Measurements from ENCODE around the gene ASIC2. TPM values are rescaled to one million over a fixed set of nuclear protein-coding genes. Genes with fewer than 3 reads are reported as not detected.

Gene ASIC2
- total RNA-seq, 1 experiment from 2014 or later = not detected

DNA sequence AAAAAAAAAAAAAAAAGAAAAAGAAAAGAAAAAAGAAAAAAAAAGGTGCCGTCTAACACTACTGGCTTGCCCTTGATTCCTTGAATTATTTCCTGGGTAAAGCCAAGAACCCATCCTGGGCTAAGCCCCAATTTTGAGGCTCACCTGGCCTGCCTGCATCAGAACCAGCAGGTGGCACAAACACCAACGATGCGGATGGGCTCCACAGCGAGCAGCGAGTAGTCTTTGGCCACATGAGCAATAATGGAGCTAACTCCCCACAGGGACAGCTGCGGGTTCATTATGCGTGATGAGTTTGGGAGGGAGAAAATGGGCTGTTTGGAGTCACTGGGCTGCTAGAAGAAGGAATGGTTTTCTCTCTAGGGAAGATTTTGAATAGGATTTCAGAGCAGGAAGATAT, 91.1 kb downstream of the ASIC2 start:
- CTCF ChIA-PET = interaction anchor here (0.6 to 0.7 kb wide), 3 partner anchors 35 to 267 kb away, joined by 3 to 5 read pairs (median 3); no protein-coding TSS in a partner anchor
- H3K27me3 ChIP-seq (replicated peaks; ENCODE audit: control insufficient read depth, insufficient read depth, low read length) = no peaks in the 10 kb centered on the region; the same call in 1 of the 2 replicates
- TF ChIP-seq, protein P1, sequence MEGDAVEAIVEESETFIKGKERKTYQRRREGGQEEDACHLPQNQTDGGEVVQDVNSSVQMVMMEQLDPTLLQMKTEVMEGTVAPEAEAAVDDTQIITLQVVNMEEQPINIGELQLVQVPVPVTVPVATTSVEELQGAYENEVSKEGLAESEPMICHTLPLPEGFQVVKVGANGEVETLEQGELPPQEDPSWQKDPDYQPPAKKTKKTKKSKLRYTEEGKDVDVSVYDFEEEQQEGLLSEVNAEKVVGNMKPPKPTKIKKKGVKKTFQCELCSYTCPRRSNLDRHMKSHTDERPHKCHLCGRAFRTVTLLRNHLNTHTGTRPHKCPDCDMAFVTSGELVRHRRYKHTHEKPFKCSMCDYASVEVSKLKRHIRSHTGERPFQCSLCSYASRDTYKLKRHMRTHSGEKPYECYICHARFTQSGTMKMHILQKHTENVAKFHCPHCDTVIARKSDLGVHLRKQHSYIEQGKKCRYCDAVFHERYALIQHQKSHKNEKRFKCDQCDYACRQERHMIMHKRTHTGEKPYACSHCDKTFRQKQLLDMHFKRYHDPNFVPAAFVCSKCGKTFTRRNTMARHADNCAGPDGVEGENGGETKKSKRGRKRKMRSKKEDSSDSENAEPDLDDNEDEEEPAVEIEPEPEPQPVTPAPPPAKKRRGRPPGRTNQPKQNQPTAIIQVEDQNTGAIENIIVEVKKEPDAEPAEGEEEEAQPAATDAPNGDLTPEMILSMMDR (IDR thresholded peaks at IDR 0.05; ENCODE audit: insufficient read depth in 1 of 2, low read depth in 1 of 2, low read length in 1 of 2, severe bottlenecking in 1 of 2, unreplicated experiment in 1 of 2) = no peak
- Mint-ChIP-seq H3K27ac (ENCODE audit: unreplicated experiment) (no peak overlapping the region), H3K4me1 (ENCODE audit: low read depth, unreplicated experiment) (no peaks in the 10 kb centered on the region), H3K4me3 (ENCODE audit: unreplicated experiment) (no peak overlapping the region), H3K27me3 (ENCODE audit: insufficient read depth, unreplicated experiment) (peaks cover 14% of the 10 kb centered on the region), H3K36me3 (ENCODE audit: insufficient read depth, unreplicated experiment) (no peaks in the 10 kb centered on the region), H3K9me3 (ENCODE audit: unreplicated experiment) (no peaks in the 10 kb centered on the region)
- H3K4me1 ChIP-seq = no peaks in the 10 kb centered on the region
- H3K4me3 ChIP-seq (ENCODE audit: low read depth, low read length) = no peak overlapping the region
- intact Hi-C loops (cut with micrococcal nuclease; ENCODE audit: unreplicated experiment) = no loop called here
- no peaks in the 10 kb centered on the region for H3K36me3 ChIP-seq (ENCODE audit: control insufficient read depth, insufficient read depth, low read length)
- BruUV-seq (replicated peaks) = no TSS peak
- POLR2A ChIA-PET = no interaction called here
- peak; percentile 9 to 41 for DNase-seq
- no peaks in the 10 kb centered on the region for H3K9me3 ChIP-seq

DNA sequence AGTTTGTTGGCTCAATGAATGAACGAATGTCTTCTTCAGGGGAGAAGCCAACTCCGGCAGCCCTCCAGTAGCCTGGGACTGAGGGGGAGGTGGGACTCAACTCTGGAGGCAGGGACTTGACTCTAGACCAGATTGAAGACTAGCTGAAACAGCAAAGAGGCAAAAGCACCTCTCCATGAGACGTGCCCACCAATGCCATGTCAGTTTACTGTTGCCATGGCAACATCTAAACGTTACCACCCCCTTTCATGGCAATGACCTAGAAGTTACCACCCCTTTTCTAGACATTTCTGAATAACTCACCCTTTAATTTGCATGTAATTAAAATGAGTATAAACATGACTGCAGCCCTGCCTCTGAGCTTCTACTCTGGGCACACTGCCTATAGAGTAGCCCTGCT, 91.8 kb downstream of the ASIC2 start:
- CTCF ChIA-PET = no interaction called here
- Mint-ChIP-seq H3K4me3 (ENCODE audit: unreplicated experiment) (no peak overlapping the region), H3K9me3 (ENCODE audit: unreplicated experiment) (no peaks in the 10 kb centered on the region), H3K27ac (ENCODE audit: unreplicated experiment) (no peak overlapping the region), H3K4me1 (ENCODE audit: low read depth, unreplicated experiment) (no peaks in the 10 kb centered on the region), H3K27me3 (ENCODE audit: insufficient read depth, unreplicated experiment) (peaks cover 19% of the 10 kb centered on the region), H3K36me3 (ENCODE audit: insufficient read depth, unreplicated experiment) (no peaks in the 10 kb centered on the region)
- POLR2A ChIA-PET = no interaction called here
- DNase-seq = no peak
- Histone ChIP-seq H3K4me3 (ENCODE audit: low read depth, low read length) (no peak overlapping the region), H3K4me1 (no peaks in the 10 kb centered on the region), H3K27me3 (replicated peaks; ENCODE audit: control insufficient read depth, insufficient read depth, low read length) (no peaks in the 10 kb centered on the region; the same call in 1 of the 2 replicates), H3K36me3 (ENCODE audit: control insufficient read depth, insufficient read depth, low read length) (no peaks in the 10 kb centered on the region), H3K9me3 (no peaks in the 10 kb centered on the region)
- no TSS peak for BruUV-seq (replicated peaks)
- intact Hi-C loops (cut with micrococcal nuclease; ENCODE audit: unreplicated experiment) = no loop called here
- TF ChIP-seq, protein P1 (IDR thresholded peaks at IDR 0.05; ENCODE audit: insufficient read depth in 1 of 2, low read depth in 1 of 2, low read length in 1 of 2, severe bottlenecking in 1 of 2, unreplicated experiment in 1 of 2) = no peak

DNA sequence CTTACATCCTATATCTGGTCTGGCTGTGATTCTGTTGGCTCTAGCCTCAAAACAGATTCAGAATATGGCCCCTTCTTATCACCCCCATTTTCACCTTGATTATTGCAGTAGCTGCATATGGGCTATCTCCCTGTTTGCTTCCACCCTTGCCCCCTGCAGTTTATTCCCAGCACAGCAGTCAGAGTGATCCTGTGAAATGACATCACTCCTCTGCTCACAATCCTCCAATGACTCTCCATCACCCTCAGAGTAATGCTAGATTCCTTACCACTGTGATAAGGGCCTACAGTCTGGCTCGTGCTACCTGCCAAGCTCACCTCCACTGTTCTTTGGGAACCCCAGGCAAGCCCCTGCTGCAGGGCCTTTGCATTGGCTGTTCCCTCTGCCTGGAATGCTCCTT, 92.5 kb downstream of the ASIC2 start:
- BruUV-seq (replicated peaks) = no TSS peak
- peaks cover 25% of the 10 kb centered on the region for H3K27me3 Mint-ChIP-seq (ENCODE audit: insufficient read depth, unreplicated experiment)
- H3K4me3 Mint-ChIP-seq (ENCODE audit: unreplicated experiment) = no peak overlapping the region
- H3K27me3 ChIP-seq (replicated peaks; ENCODE audit: control insufficient read depth, insufficient read depth, low read length) = no peaks in the 10 kb centered on the region; the same call in 1 of the 2 replicates
- H3K36me3 ChIP-seq (ENCODE audit: control insufficient read depth, insufficient read depth, low read length) = no peaks in the 10 kb centered on the region
- no peaks in the 10 kb centered on the region for H3K4me1 ChIP-seq
- H3K9me3 ChIP-seq = no peaks in the 10 kb centered on the region
- no peaks in the 10 kb centered on the region for H3K9me3 Mint-ChIP-seq (ENCODE audit: unreplicated experiment)
- ChIA-PET CTCF (no interaction called here), POLR2A (no interaction called here)
- no peak overlapping the region for H3K27ac Mint-ChIP-seq (ENCODE audit: unreplicated experiment)
- no peaks in the 10 kb centered on the region for H3K4me1 Mint-ChIP-seq (ENCODE audit: low read depth, unreplicated experiment)
- no peaks in the 10 kb centered on the region for H3K36me3 Mint-ChIP-seq (ENCODE audit: insufficient read depth, unreplicated experiment)
- intact Hi-C loops (cut with micrococcal nuclease; ENCODE audit: unreplicated experiment) = no loop called here
- no peak overlapping the region for H3K4me3 ChIP-seq (ENCODE audit: low read depth, low read length)
- TF ChIP-seq, protein P1 (IDR thresholded peaks at IDR 0.05; ENCODE audit: insufficient read depth in 1 of 2, low read depth in 1 of 2, low read length in 1 of 2, severe bottlenecking in 1 of 2, unreplicated experiment in 1 of 2) = no peak
- DNase-seq = peak in 1 of 2 experiments; percentile 10

Measured in Caco-2 (cell line).